ENCODE results near the gene MAPK12. TPM values are rescaled to one million over a fixed set of nuclear protein-coding genes. Genes with fewer than 3 reads are reported as not detected.

The MAPK12 gene
- total RNA-seq, 1 donor from 2014 or later, result 12.4 TPM

GRCh38 chr22:50219800-50220602 lies 41.5 kb downstream of the MAPK12 start:
- FAIRE-seq, result no peak
- no peak overlapping the region for H3K4me3 ChIP-seq (ENCODE audit: low read depth, low read length)
- no peaks in the 10 kb centered on the region for H3K27me3 ChIP-seq (ENCODE audit: control insufficient read depth, insufficient read depth, low read length)
- H3K36me3 ChIP-seq (ENCODE audit: control insufficient read depth, insufficient read depth, low read length), result peaks cover 34% of the 10 kb centered on the region
- no peak for TF ChIP-seq CTCF (IDR thresholded peaks at IDR 0.05; ENCODE audit: insufficient read depth, low read length, severe bottlenecking)
- no peak for DNase-seq (ENCODE audit: low read depth)

- Histone ChIP-seq H3K27me3 (ENCODE audit: control insufficient read depth, insufficient read depth, low read length) (no peaks in the 10 kb centered on the region), H3K36me3 (ENCODE audit: control insufficient read depth, insufficient read depth, low read length) (peaks cover 34% of the 10 kb centered on the region), H3K4me3 (ENCODE audit: low read depth, low read length) (no peak overlapping the region)
- no peak for FAIRE-seq
- peak; percentile 42 for DNase-seq (ENCODE audit: low read depth)
- TF ChIP-seq CTCF (IDR thresholded peaks at IDR 0.05; ENCODE audit: insufficient read depth, low read length, severe bottlenecking), result no peak
Measured at GRCh38 chr22:50218996-50219727, 42.3 kb downstream of the MAPK12 start.

GRCh38 chr22:50218153-50218995 lies 43.1 kb downstream of the MAPK12 start:
- DNase-seq (ENCODE audit: low read depth) (no peak), FAIRE-seq (no peak)
- no peak for TF ChIP-seq CTCF (IDR thresholded peaks at IDR 0.05; ENCODE audit: insufficient read depth, low read length, severe bottlenecking)
- H3K36me3 ChIP-seq (ENCODE audit: control insufficient read depth, insufficient read depth, low read length), result peaks cover 34% of the 10 kb centered on the region
- no peak overlapping the region for H3K4me3 ChIP-seq (ENCODE audit: low read depth, low read length)
- H3K27me3 ChIP-seq (ENCODE audit: control insufficient read depth, insufficient read depth, low read length), result no peaks in the 10 kb centered on the region

GRCh38 chr22:50217543-50218152 lies 43.8 kb downstream of the MAPK12 start:
- no peak for DNase-seq (ENCODE audit: low read depth)
- H3K4me3 ChIP-seq (ENCODE audit: low read depth, low read length), result no peak overlapping the region
- FAIRE-seq, result no peak
- H3K27me3 ChIP-seq (ENCODE audit: control insufficient read depth, insufficient read depth, low read length), result no peaks in the 10 kb centered on the region
- H3K36me3 ChIP-seq (ENCODE audit: control insufficient read depth, insufficient read depth, low read length), result peaks cover 34% of the 10 kb centered on the region
- no peak for TF ChIP-seq CTCF (IDR thresholded peaks at IDR 0.05; ENCODE audit: insufficient read depth, low read length, severe bottlenecking)

- Histone ChIP-seq H3K4me3 (ENCODE audit: low read depth, low read length) (no peak overlapping the region), H3K27me3 (ENCODE audit: control insufficient read depth, insufficient read depth, low read length) (no peaks in the 10 kb centered on the region), H3K36me3 (ENCODE audit: control insufficient read depth, insufficient read depth, low read length) (peaks cover 35% of the 10 kb centered on the region)
- no peak for DNase-seq (ENCODE audit: low read depth)
- no peak for FAIRE-seq
- no peak for TF ChIP-seq CTCF (IDR thresholded peaks at IDR 0.05; ENCODE audit: insufficient read depth, low read length, severe bottlenecking)
Measured at GRCh38 chr22:50216684-50217520, 44.6 kb downstream of the MAPK12 start.

Measured in bronchial epithelial cell (primary cell).